ENCODE measurements around the gene PXDN. TPM values are rescaled to one million over a fixed set of nuclear protein-coding genes. Genes with fewer than 3 reads are reported as not detected.

PXDN gene
- total RNA-seq, 1 experiment from 2014 or later = 96.1 TPM

- H3K27me3 Mint-ChIP-seq (ENCODE audit: insufficient read depth, unreplicated experiment) = no peaks in the 10 kb centered on the region
These were observed 105.9 kb downstream of the PXDN start for GRCh38 chr2:1638281-1638860.

GRCh38 chr2:1636791-1637415 is 107.4 kb downstream of the PXDN start:
- no TSS peak for BruUV-seq (replicated peaks)
- Mint-ChIP-seq H3K9me3 (ENCODE audit: unreplicated experiment) (no peaks in the 10 kb centered on the region), H3K27me3 (ENCODE audit: insufficient read depth, unreplicated experiment) (no peaks in the 10 kb centered on the region), H3K36me3 (ENCODE audit: insufficient read depth, unreplicated experiment) (peaks cover 84% of the 10 kb centered on the region), H3K27ac (ENCODE audit: low read depth, unreplicated experiment) (no peak overlapping the region), H3K4me3 (ENCODE audit: unreplicated experiment) (no peak overlapping the region), H3K4me1 (ENCODE audit: insufficient read depth, unreplicated experiment) (peaks cover 15% of the 10 kb centered on the region)
- ChIA-PET POLR2A (no interaction called here), CTCF (interaction anchor here (0.6 to 1.4 kb wide), 3 partner anchors 16 to 114 kb away, joined by 3 to 4 read pairs (median 3); no protein-coding TSS in a partner anchor)
- intact Hi-C loops (cut with micrococcal nuclease) = no loop called here
- TF ChIP-seq CTCF (IDR thresholded peaks at IDR 0.05; ENCODE audit: unreplicated experiment) = no peak
- no peak for DNase-seq (ENCODE audit: unreplicated experiment)

More at GRCh38 chr2:1638281-1638860, 105.9 kb downstream of the PXDN start:
- H3K4me1 Mint-ChIP-seq (ENCODE audit: insufficient read depth, unreplicated experiment) = peaks cover under 1% of the 10 kb centered on the region
- peaks cover 84% of the 10 kb centered on the region for H3K36me3 Mint-ChIP-seq (ENCODE audit: insufficient read depth, unreplicated experiment)
- ChIA-PET CTCF (interaction anchor here (1.2 kb wide), 1 partner anchor 15 kb away, joined by 3 read pairs; no protein-coding TSS in a partner anchor), POLR2A (no interaction called here)
- intact Hi-C loops (cut with micrococcal nuclease) = no loop called here
- H3K4me3 Mint-ChIP-seq (ENCODE audit: unreplicated experiment) = no peak overlapping the region
- no peak overlapping the region for H3K27ac Mint-ChIP-seq (ENCODE audit: low read depth, unreplicated experiment)
- H3K9me3 Mint-ChIP-seq (ENCODE audit: unreplicated experiment) = no peaks in the 10 kb centered on the region
- DNase-seq (ENCODE audit: unreplicated experiment) = no peak
- TF ChIP-seq CTCF (IDR thresholded peaks at IDR 0.05; ENCODE audit: unreplicated experiment) = no peak
- BruUV-seq (replicated peaks) = no TSS peak

- intact Hi-C loops (cut with micrococcal nuclease) = no loop called here
- H3K27ac Mint-ChIP-seq (ENCODE audit: low read depth, unreplicated experiment) = no peak overlapping the region
- TF ChIP-seq CTCF (IDR thresholded peaks at IDR 0.05; ENCODE audit: unreplicated experiment) = no peak
- H3K27me3 Mint-ChIP-seq (ENCODE audit: insufficient read depth, unreplicated experiment) = no peaks in the 10 kb centered on the region
- POLR2A ChIA-PET = no interaction called here
- CTCF ChIA-PET = interaction anchor here (1.4 kb wide), 1 partner anchor 85 kb away, joined by 4 read pairs; no protein-coding TSS in a partner anchor
- BruUV-seq (replicated peaks) = no TSS peak
- H3K4me3 Mint-ChIP-seq (ENCODE audit: unreplicated experiment) = no peak overlapping the region
- peaks cover 76% of the 10 kb centered on the region for H3K36me3 Mint-ChIP-seq (ENCODE audit: insufficient read depth, unreplicated experiment)
- H3K9me3 Mint-ChIP-seq (ENCODE audit: unreplicated experiment) = no peaks in the 10 kb centered on the region
- peaks cover 24% of the 10 kb centered on the region for H3K4me1 Mint-ChIP-seq (ENCODE audit: insufficient read depth, unreplicated experiment)
- DNase-seq (ENCODE audit: unreplicated experiment) = no peak
These were observed 108.5 kb downstream of the PXDN start for GRCh38 chr2:1635823-1636222.

- no peaks in the 10 kb centered on the region for H3K9me3 Mint-ChIP-seq (ENCODE audit: unreplicated experiment)
- ChIA-PET CTCF (interaction anchor here (0.6 to 0.7 kb wide), 2 partner anchors 70 to 135 kb away, joined by 3 to 5 read pairs; no protein-coding TSS in a partner anchor), POLR2A (interaction anchor here (0.6 to 1.8 kb wide), 2 partner anchors 8 to 73 kb away, joined by 3 to 4 read pairs; no protein-coding TSS in a partner anchor)
- H3K27ac Mint-ChIP-seq (ENCODE audit: low read depth, unreplicated experiment) = no peak overlapping the region
- DNase-seq (ENCODE audit: unreplicated experiment) = no peak
- intact Hi-C loops (cut with micrococcal nuclease) = no loop called here
- BruUV-seq (replicated peaks) = no TSS peak
- no peaks in the 10 kb centered on the region for H3K27me3 Mint-ChIP-seq (ENCODE audit: insufficient read depth, unreplicated experiment)
- no peak overlapping the region for H3K4me3 Mint-ChIP-seq (ENCODE audit: unreplicated experiment)
- peaks cover 68% of the 10 kb centered on the region for H3K36me3 Mint-ChIP-seq (ENCODE audit: insufficient read depth, unreplicated experiment)
- peaks cover 24% of the 10 kb centered on the region for H3K4me1 Mint-ChIP-seq (ENCODE audit: insufficient read depth, unreplicated experiment)
- TF ChIP-seq CTCF (IDR thresholded peaks at IDR 0.05; ENCODE audit: unreplicated experiment) = no peak
These were observed 109.5 kb downstream of the PXDN start for GRCh38 chr2:1634681-1635341.
